ENCODE measurements around the gene ERRFI1.
"Not testable (repeated sequence)": the region's sequence is repeated elsewhere in the genome, so short reads cannot be mapped to it uniquely, and the experiment has no call there.

The ERRFI1 gene

DNA sequence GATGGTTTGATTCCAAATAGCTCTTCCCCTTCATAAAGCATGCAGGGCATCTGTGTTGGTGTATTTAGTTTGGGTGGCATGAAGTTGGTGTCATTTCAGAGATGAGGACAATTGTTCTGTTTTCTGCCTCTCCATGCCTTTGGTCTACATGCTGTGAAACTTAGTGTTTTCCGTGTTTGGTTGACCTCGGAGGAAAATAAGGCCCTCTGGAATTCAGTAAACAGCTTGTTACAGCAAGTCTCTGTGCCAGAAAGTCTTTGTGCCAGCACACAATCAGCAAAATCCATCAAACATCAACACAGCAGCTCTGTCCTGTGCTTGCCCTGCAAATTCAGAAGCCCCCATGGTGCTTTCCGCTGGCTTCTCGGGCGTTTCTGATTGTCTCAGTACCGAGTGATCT is 55.1 kb downstream of the ERRFI1 start:
- no peak for DNase-seq (ENCODE audit: low read depth in 2 of 2)
- no peak overlapping the region for H3K4me3 ChIP-seq (replicated peaks in 1 of 2; ENCODE audit: low read depth in 2 of 2, low read length in 2 of 2)
- TF ChIP-seq, protein P1, sequence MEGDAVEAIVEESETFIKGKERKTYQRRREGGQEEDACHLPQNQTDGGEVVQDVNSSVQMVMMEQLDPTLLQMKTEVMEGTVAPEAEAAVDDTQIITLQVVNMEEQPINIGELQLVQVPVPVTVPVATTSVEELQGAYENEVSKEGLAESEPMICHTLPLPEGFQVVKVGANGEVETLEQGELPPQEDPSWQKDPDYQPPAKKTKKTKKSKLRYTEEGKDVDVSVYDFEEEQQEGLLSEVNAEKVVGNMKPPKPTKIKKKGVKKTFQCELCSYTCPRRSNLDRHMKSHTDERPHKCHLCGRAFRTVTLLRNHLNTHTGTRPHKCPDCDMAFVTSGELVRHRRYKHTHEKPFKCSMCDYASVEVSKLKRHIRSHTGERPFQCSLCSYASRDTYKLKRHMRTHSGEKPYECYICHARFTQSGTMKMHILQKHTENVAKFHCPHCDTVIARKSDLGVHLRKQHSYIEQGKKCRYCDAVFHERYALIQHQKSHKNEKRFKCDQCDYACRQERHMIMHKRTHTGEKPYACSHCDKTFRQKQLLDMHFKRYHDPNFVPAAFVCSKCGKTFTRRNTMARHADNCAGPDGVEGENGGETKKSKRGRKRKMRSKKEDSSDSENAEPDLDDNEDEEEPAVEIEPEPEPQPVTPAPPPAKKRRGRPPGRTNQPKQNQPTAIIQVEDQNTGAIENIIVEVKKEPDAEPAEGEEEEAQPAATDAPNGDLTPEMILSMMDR (IDR thresholded peaks at IDR 0.05; ENCODE audit: low read depth, low read length), result no peak

DNA sequence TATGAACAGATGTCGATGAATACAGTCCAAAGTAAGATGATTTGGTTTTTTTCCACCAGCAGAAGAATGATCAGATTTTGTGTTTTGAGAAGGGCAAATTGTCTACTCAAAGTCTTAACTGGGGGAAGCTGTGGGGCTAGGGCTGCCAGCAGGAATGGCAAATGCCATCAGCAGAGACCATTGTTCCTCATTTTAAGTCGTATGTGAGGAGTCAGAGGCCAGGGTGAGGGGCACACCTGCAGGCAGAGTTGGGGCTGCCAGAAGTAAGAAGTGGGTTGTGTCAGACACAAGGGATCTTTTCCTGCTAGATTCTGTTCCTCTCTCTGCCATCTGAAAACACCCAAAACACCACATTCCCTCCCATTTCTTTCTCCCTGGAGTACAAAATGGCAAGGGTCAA is 55.9 kb downstream of the ERRFI1 start:
- H3K4me3 ChIP-seq (replicated peaks in 1 of 2; ENCODE audit: low read depth in 2 of 2, low read length in 2 of 2), result no peak overlapping the region
- TF ChIP-seq, protein P1 (IDR thresholded peaks at IDR 0.05; ENCODE audit: low read depth, low read length), result no peak
- no peak for DNase-seq (ENCODE audit: low read depth in 2 of 2)

DNA sequence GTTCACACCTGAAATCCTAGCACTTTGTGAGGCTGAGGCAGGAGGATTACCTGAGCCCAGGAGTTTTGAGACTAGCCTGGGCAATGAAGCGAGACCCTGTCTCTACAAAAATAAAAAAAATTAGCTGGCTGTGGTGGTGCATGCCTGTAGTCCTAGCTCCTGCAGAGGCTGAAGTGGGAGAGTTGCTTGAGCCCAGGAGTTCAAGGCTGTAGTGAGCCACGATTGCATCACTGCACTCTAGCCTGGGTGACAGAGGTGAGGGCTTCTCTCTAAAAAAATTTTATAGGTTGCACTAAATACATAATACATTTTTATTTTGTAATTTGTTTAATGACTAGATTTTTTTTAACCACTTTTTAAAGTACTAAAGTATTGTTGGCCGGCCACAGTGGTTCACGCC is 58.5 kb downstream of the ERRFI1 start:
- TF ChIP-seq, protein P1 (IDR thresholded peaks at IDR 0.05; ENCODE audit: low read depth, low read length), result no peak
- H3K4me3 ChIP-seq (replicated peaks in 1 of 2; ENCODE audit: low read depth in 2 of 2, low read length in 2 of 2), result no peak overlapping the region
- no peak for DNase-seq (ENCODE audit: low read depth in 2 of 2)

DNA sequence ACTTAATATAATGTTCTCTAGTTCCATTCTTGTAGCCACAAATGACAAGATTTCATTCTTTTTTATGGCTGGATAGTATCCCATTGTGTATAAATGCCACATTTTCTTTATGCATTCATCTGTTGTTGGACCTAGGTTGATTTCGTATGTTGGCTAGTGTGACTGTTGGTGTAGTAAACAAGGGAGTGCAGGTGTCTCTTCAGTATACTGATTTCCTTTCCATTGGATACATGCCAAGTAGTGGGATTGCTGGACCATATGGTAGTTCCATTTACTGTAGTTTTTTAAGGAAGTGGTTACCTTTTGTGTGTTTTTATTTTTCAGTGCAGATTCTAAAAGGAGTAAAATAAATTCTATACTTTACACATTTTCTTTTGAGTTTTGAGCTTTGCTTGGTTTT is 58.9 kb downstream of the ERRFI1 start:
- DNase-seq (ENCODE audit: low read depth in 2 of 2), result no peak
- TF ChIP-seq, protein P1 (IDR thresholded peaks at IDR 0.05; ENCODE audit: low read depth, low read length), result no peak
- no peak overlapping the region for H3K4me3 ChIP-seq (replicated peaks in 1 of 2; ENCODE audit: low read depth in 2 of 2, low read length in 2 of 2)

DNA sequence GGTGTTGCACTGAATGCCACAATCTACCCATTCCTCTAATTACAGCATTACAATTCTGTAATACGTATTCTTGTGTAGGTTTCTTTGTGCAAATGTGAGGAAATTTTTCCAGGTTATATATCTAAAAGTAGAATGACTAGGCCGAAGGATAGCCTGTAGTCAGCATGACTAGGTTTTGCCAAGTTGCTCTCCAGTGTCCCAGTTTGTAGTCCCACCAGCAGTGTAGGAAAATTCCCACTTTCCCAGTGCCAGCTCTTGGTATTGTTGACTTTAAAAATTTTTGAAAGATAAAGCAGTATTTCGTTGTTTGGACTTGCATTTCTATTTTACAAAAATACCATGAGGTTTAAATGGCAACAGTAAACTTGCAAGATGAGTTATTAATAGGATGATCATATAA is 61.6 kb downstream of the ERRFI1 start:
- H3K4me3 ChIP-seq (replicated peaks in 1 of 2; ENCODE audit: low read depth in 2 of 2, low read length in 2 of 2), result no peak overlapping the region
- no peak for DNase-seq (ENCODE audit: low read depth in 2 of 2)
- TF ChIP-seq, protein P1 (IDR thresholded peaks at IDR 0.05; ENCODE audit: low read depth, low read length), result no peak

DNA sequence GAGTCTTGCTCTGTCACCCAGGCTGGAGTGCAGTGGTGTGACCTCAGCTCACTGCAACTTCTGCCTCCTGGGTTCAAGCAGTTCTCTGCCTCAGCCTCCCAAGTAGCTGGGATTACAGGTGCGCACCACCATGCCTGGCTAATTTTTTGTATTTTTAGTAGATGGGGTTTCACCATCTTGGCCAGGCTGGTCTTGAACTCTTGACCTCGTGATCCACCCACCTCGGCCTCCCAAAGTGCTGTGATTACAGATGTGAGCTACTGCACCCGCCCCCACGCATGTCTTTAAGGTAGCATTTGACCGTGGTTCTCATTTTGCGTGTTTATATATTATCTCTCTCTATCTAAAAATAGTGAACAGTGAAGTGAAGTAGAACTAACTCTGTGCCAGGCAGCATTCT is 62.3 kb downstream of the ERRFI1 start:
- not testable (repeated sequence) for H3K4me3 ChIP-seq (replicated peaks in 1 of 2; ENCODE audit: low read depth in 2 of 2, low read length in 2 of 2); DNase-seq (ENCODE audit: low read depth in 2 of 2)

- not testable (repeated sequence) for DNase-seq (ENCODE audit: low read depth in 2 of 2); H3K4me3 ChIP-seq (replicated peaks in 1 of 2; ENCODE audit: low read depth in 2 of 2, low read length in 2 of 2)
These were observed 62.8 kb downstream of the ERRFI1 start for GRCh38 chr1:7963378-7963730.

GRCh38 chr1:7962636-7963377 is 63.3 kb downstream of the ERRFI1 start:
- no peak for DNase-seq (ENCODE audit: low read depth in 2 of 2)
- TF ChIP-seq, protein P1 (IDR thresholded peaks at IDR 0.05; ENCODE audit: low read depth, low read length), result no peak
- peak overlapping the region; percentile 71 to 82 for H3K4me3 ChIP-seq (replicated peaks in 1 of 2; ENCODE audit: low read depth in 2 of 2, low read length in 2 of 2)
